B cell (primary cell): ENCODE measurements around the gene PEA15. TPM values are rescaled to one million over a fixed set of nuclear protein-coding genes. Genes with fewer than 3 reads are reported as not detected.

Source experiments
- ATAC-seq: fragments of 200-7000 bp; cut with Tn5 transposase; one replicate; pipeline ENCODE4 v1.10.0; 2021; ENCODE audit warnings: low read depth, mild to moderate bottlenecking, moderate number of reproducible peaks, moderate library complexity
- CTCF ChIA-PET: fragments of 350-600 bp; sonication (Branson Sonifier 250); formaldehyde crosslinking; loops from one replicate; lab custom pipeline; 2021; ENCODE audit warnings: antibody characterized with exemption, inconsistent platforms; lab: Charles Lee
- POLR2A ChIA-PET: fragments of 350-600 bp; sonication (Branson Sonifier 250); formaldehyde crosslinking; loops from one replicate; lab custom pipeline; 2021; ENCODE audit warnings: antibody characterized with exemption; lab: Charles Lee
- DNase-seq: peaks from one replicate; pipeline ENCODE4 v3.0.0; 2013
- H2AFZ ChIP-seq: 2 replicates; pipeline ENCODE4 v1.6.1; 2012; ENCODE audit warnings: mild to moderate bottlenecking, low read depth, low read length; ENCODE audit not compliant: insufficient read depth, poor library complexity, severe bottlenecking
- H3K27ac ChIP-seq, 2 donors: 1 replicate in 1 of 2; 2 replicates in 1 of 2; pipeline ENCODE4 v1.5.1; 2012 to 2013; ENCODE audit warnings: low read length in 2 of 2, mild to moderate bottlenecking in 2 of 2, moderate library complexity in 1 of 2
- H3K27me3 ChIP-seq, 4 experiments: fragments of 200-600 bp in 1 of 4; sonication (generic) in 1 of 4; replicated peaks in 1 of 4; 1 replicate in 2 of 4; 2 replicates in 2 of 4; pipeline versions ENCODE4 v1.6.1 to v1.7.0; 2013 to 2016; ENCODE audit warnings: low read length in 3 of 4, mild to moderate bottlenecking in 2 of 4, mixed read lengths in 1 of 4, moderate library complexity in 1 of 4; ENCODE audit not compliant: insufficient read depth in 4 of 4, control insufficient read depth in 3 of 4; ENCODE audit errors: control extremely low read depth in 1 of 4
- H3K36me3 ChIP-seq, 2 experiments: replicated peaks in 1 of 2; 1 replicate in 1 of 2; 2 replicates in 1 of 2; pipeline versions ENCODE4 v1.6.1 to v1.7.1; 2013; ENCODE audit warnings: low read length in 1 of 2; ENCODE audit not compliant: insufficient read depth in 2 of 2, control insufficient read depth in 1 of 2; ENCODE audit errors: control extremely low read depth in 1 of 2, extremely low read depth in 1 of 2
- H3K4me1 ChIP-seq, 2 donors: fragments of 200-600 bp in 1 of 2; sonication (generic) in 1 of 2; 1 replicate in 1 of 2; 2 replicates in 1 of 2; pipeline versions ENCODE4 v1.5.1 to v1.6.1; 2013 to 2017; ENCODE audit warnings: low read length in 2 of 2; ENCODE audit not compliant: control insufficient read depth in 2 of 2, insufficient read depth in 2 of 2
- H3K4me2 ChIP-seq: replicated peaks from 2 replicates; pipeline ENCODE3; 2012; ENCODE audit warnings: mild to moderate bottlenecking, low read depth, low read length; ENCODE audit not compliant: poor library complexity, severe bottlenecking
- H3K4me3 ChIP-seq, 5 experiments: fragments of 200-600 bp in 1 of 5; sonication (generic) in 1 of 5; 1 replicate in 3 of 5; 2 replicates in 2 of 5; pipeline versions ENCODE4 v1.5.1 to v1.7.0; 2011 to 2016; ENCODE audit warnings: low read length in 4 of 5, mild to moderate bottlenecking in 4 of 5, low read depth in 2 of 5, control low read depth in 1 of 5, moderate library complexity in 1 of 5; ENCODE audit not compliant: insufficient read depth in 1 of 5; ENCODE audit errors: control extremely low read depth in 1 of 5, extremely low read depth in 1 of 5
- H3K79me2 ChIP-seq: fragments of 200-600 bp; sonication (generic); one replicate; pipeline ENCODE4 v1.6.0; 2016; ENCODE audit warnings: low read length; ENCODE audit not compliant: control insufficient read depth, insufficient read depth
- H3K9ac ChIP-seq: fragments of 200-600 bp; sonication (generic); 2 replicates; pipeline ENCODE4 v1.6.1; 2017; ENCODE audit warnings: mild to moderate bottlenecking, low read length, moderate library complexity
- H3K9me3 ChIP-seq, 3 donors: one replicate each; pipeline versions ENCODE4 v1.6.1 to v1.7.1; 2013; ENCODE audit warnings: low read length in 2 of 3; ENCODE audit not compliant: control insufficient read depth in 2 of 3, insufficient read depth in 1 of 3; ENCODE audit errors: control extremely low read depth in 1 of 3
- H4K20me1 ChIP-seq: 2 replicates; pipeline ENCODE4 v1.6.0; 2012; ENCODE audit warnings: mild to moderate bottlenecking, low read length; ENCODE audit not compliant: insufficient read depth, control insufficient read depth, poor library complexity, severe bottlenecking
- H3K27ac Mint-ChIP-seq: one replicate; pipeline ENCODE4 v1.8.0; 2021; ENCODE audit warnings: mixed read lengths
- H3K27me3 Mint-ChIP-seq: one replicate; pipeline ENCODE4 v1.8.0; 2021; ENCODE audit warnings: mixed read lengths
- H3K4me1 Mint-ChIP-seq: one replicate; pipeline ENCODE4 v1.8.0; 2021; ENCODE audit warnings: mixed read lengths
- H3K4me3 Mint-ChIP-seq: one replicate; pipeline ENCODE4 v1.8.0; 2021; ENCODE audit warnings: mixed read lengths
- H3K9me3 Mint-ChIP-seq: one replicate; pipeline ENCODE4 v1.8.0; 2022; ENCODE audit warnings: mixed read lengths; ENCODE audit not compliant: insufficient read depth
- CTCF ChIP-seq: fragments of 200-600 bp; IDR thresholded peaks from one replicate; pipeline ENCODE4 v1.8.0; 2022; ENCODE audit warnings: antibody characterized with exemption, mild to moderate bottlenecking
- EZH2 ChIP-seq: IDR thresholded peaks from 2 replicates; pipeline ENCODE4 v1.6.1; 2012; ENCODE audit warnings: borderline replicate concordance, low read depth, mild to moderate bottlenecking, moderate library complexity, low read length; ENCODE audit not compliant: insufficient read depth, poor library complexity, severe bottlenecking
- WGBS: methylation state at CpG from one replicate; pipeline ENCODE4 v1.1.5; 2013; ENCODE audit warnings: missing lambda C conversion rate; ENCODE audit not compliant: insufficient coverage; 5-methylcytosine and 5-hydroxymethylcytosine counted together
- intact Hi-C: fragments of 100-400 bp; cut with micrococcal nuclease; formaldehyde crosslinking; loops from one replicate; pipeline ENCODE4 v1.10.0; 2022
- polyA plus RNA-seq: library from polyadenylated mRNA; depleted of rRNA; stranded (reverse); fragments of >200 nt; gene quantifications from 2 replicates; pipeline ENCODE4 v1.2.3, GENCODE V29; 2012
- total RNA-seq, 2 donors: library from RNA; stranded (reverse); fragments of 120-200 nt in 1 of 2; gene quantifications; 1 replicate in 1 of 2; 2 replicates in 1 of 2; pipeline versions ENCODE4 v1.2.3 to v1.2.4, GENCODE V29; 2013 to 2022

Gene PEA15
- total and polyA plus RNA-seq, 2 donors (not counting 1 experiment from before 2014, with no cell fraction given): 81.7 to 91.4 TPM

DNA sequence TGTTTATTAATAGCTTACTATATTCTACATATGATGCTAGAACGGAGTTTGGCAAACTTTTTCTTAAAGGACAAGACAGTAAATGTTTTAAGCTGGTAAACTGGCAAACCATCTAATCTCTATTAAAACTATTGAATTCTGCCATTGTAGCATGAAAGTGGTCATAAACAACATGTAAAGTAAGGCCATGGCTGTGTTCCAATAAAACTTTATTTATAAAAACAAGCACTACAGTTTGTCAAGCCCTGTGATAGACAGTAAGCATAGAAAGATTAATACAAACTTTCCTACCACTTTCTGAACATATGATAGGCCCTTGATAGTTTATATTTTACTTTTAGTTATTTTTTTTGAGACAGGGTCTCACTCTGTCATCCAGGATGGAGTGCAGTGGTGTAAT, 22.4 kb downstream of the PEA15 start:
- no peak overlapping the region for H3K27ac ChIP-seq
- intact Hi-C loops: no loop called here
- no CpG with 5 or more reads among the region's 1 CpG for WGBS
- no peak for DNase-seq
- H3K4me3 ChIP-seq: no peak overlapping the region
- H2AFZ ChIP-seq: no peak overlapping the region
- no peaks in the 10 kb centered on the region for H3K4me1 ChIP-seq
- H3K36me3 ChIP-seq: peaks cover 25 to 89% of the 10 kb centered on the region in 2 experiments
- no peak overlapping the region for H3K4me3 Mint-ChIP-seq
- H3K79me2 ChIP-seq: no peaks in the 10 kb centered on the region
- no peaks in the 10 kb centered on the region for H3K4me1 Mint-ChIP-seq
- CTCF ChIA-PET: interaction anchor here (1.8 to 3.8 kb wide), 3 partner anchors 8 to 34 kb away, joined by 6 to 14 read pairs (median 9); no protein-coding TSS in a partner anchor
- POLR2A ChIA-PET: no interaction called here
- no peaks in the 10 kb centered on the region for H4K20me1 ChIP-seq
- no peaks in the 10 kb centered on the region for H3K9me3 ChIP-seq
- no peaks in the 10 kb centered on the region for H3K9me3 Mint-ChIP-seq
- H3K27ac Mint-ChIP-seq: no peak overlapping the region
- H3K9ac ChIP-seq: no peak overlapping the region
- no peak for TF ChIP-seq CTCF
- no peak for TF ChIP-seq EZH2
- no peaks in the 10 kb centered on the region for H3K27me3 Mint-ChIP-seq
- H3K4me2 ChIP-seq: no peak overlapping the region
- H3K27me3 ChIP-seq: no peaks in the 10 kb centered on the region
- ATAC-seq: no peak

DNA sequence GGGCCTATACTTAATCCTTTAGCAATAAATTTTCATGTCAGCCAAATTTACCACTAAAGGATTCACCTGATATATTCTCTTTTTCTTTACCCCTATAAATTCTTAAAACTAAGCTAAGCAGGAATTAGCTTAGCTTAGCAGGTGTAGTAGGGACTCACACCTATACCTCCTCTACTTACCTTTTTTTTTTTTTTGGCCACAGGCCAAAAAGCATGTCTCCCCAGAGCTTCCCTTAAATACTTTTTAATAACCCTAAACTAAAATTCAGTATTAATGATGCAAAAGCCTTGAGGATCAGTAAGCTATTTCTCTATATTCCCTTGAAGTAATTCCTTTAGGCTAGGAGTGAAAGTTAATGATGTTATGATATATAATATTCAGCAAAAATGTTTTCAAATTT, 23.2 kb downstream of the PEA15 start:
- no peaks in the 10 kb centered on the region for H3K4me1 Mint-ChIP-seq
- H3K36me3 ChIP-seq: peaks cover 20 to 87% of the 10 kb centered on the region in 2 experiments
- CTCF ChIA-PET: interaction anchor here (1.2 to 3.8 kb wide), 3 partner anchors 23 to 63 kb away, joined by 3 to 14 read pairs (median 6); no protein-coding TSS in a partner anchor
- DNase-seq (no peak), ATAC-seq (no peak)
- no peaks in the 10 kb centered on the region for H3K4me1 ChIP-seq
- H3K9ac ChIP-seq: no peak overlapping the region
- no peak overlapping the region for H2AFZ ChIP-seq
- intact Hi-C loops: no loop called here
- no peak overlapping the region for H3K4me2 ChIP-seq
- H3K27ac ChIP-seq: no peak overlapping the region
- H3K27me3 ChIP-seq: no peaks in the 10 kb centered on the region
- no peaks in the 10 kb centered on the region for H3K27me3 Mint-ChIP-seq
- TF ChIP-seq EZH2 (no peak), CTCF (no peak)
- no peaks in the 10 kb centered on the region for H3K79me2 ChIP-seq
- H3K9me3 ChIP-seq: no peaks in the 10 kb centered on the region
- H3K4me3 Mint-ChIP-seq: no peak overlapping the region
- no peaks in the 10 kb centered on the region for H4K20me1 ChIP-seq
- H3K9me3 Mint-ChIP-seq: no peaks in the 10 kb centered on the region
- no peak overlapping the region for H3K27ac Mint-ChIP-seq
- POLR2A ChIA-PET: interaction anchor here (0.6 to 0.7 kb wide), 2 partner anchors 20 to 24 kb away, joined by 3 read pairs; no protein-coding TSS in a partner anchor
- H3K4me3 ChIP-seq: no peak overlapping the region
